Right lobe of liver (tissue), 4 donors: ENCODE data around the gene ATP2A1.

ENCODE experiments used
- POLR2A ChIP-seq: fragments of 450-650 bp; IDR thresholded peaks from one replicate; pipeline ENCODE4 v1.6.1; 2017; ENCODE audit warnings: antibody characterized with exemption, mild to moderate bottlenecking
- TF ChIP-seq, protein P1 (sequence below), 4 donors: fragments of 200-600 bp in 3 of 4; fragments of 450-650 bp in 1 of 4; IDR thresholded peaks; one replicate each; pipeline versions ENCODE4 v1.5.1 to v1.8.0; 2016 to 2022; ENCODE audit warnings: antibody characterized with exemption in 4 of 4, mild to moderate bottlenecking in 2 of 4
- donor health status: DM: no; HTN: no; CAD: no.
- donor health status: DM: no; HTN: no; CAD: no.
- donor health status: DM: no; HTN: yes; CAD: no.

DNA sequence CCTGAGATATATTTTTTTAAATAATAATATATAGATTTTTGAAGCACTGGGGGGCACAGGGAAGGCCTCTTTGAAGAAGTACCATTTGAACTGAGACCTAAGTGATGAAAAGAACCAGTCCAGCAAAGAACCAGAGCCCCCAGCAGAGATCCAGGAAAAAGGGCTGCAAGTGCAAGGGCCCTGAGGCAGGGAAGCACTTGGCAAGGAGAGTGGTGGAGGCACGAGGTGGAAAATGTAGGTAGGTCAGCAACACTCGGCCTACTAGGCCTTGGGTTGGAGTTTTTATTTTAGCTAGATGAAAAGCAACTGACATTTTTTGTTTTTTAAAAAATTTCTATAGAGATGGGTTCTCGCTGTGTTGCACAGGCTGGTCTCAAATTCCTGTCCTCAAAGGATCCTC, 51.9 kb downstream of the ATP2A1 start:
- TF ChIP-seq POLR2A, result no peak
- TF ChIP-seq, protein P1, sequence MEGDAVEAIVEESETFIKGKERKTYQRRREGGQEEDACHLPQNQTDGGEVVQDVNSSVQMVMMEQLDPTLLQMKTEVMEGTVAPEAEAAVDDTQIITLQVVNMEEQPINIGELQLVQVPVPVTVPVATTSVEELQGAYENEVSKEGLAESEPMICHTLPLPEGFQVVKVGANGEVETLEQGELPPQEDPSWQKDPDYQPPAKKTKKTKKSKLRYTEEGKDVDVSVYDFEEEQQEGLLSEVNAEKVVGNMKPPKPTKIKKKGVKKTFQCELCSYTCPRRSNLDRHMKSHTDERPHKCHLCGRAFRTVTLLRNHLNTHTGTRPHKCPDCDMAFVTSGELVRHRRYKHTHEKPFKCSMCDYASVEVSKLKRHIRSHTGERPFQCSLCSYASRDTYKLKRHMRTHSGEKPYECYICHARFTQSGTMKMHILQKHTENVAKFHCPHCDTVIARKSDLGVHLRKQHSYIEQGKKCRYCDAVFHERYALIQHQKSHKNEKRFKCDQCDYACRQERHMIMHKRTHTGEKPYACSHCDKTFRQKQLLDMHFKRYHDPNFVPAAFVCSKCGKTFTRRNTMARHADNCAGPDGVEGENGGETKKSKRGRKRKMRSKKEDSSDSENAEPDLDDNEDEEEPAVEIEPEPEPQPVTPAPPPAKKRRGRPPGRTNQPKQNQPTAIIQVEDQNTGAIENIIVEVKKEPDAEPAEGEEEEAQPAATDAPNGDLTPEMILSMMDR (IDR thresholded peaks at IDR 0.05), result no peak
